WTC11 (cell line): Measurements from ENCODE around the gene AIP.

Experiments
- AFF4 ChIP-seq: sonication (generic); formaldehyde crosslinking; IDR thresholded peaks from 2 replicates; pipeline ENCODE4 v1.8.1; 2023; ENCODE audit warnings: mild to moderate bottlenecking, missing genetic modification reagents, borderline replicate concordance
- CTCF ChIP-seq: fragments of 200-600 bp; IDR thresholded peaks from 2 replicates; pipeline ENCODE4 v1.8.0; 2022; ENCODE audit warnings: antibody characterized with exemption
- E2F5 ChIP-seq: sonication (generic); formaldehyde crosslinking; IDR thresholded peaks from 2 replicates; pipeline ENCODE4 v1.8.1; 2022; ENCODE audit warnings: mild to moderate bottlenecking, moderate library complexity, missing genetic modification reagents
- ETV6 ChIP-seq: sonication (generic); formaldehyde crosslinking; IDR thresholded peaks from 2 replicates; pipeline ENCODE4 v1.8.1; 2022; ENCODE audit warnings: mild to moderate bottlenecking, missing genetic modification reagents
- MXD4 ChIP-seq: fragments of 250-450 bp; sonication (Bioruptor Pico); IDR thresholded peaks from 2 replicates; pipeline ENCODE4 v1.8.0; 2021; ENCODE audit warnings: mild to moderate bottlenecking, moderate library complexity, borderline replicate concordance
- NFE2L1 ChIP-seq: sonication (generic); formaldehyde crosslinking; IDR thresholded peaks from 2 replicates; pipeline ENCODE4 v1.8.1; 2023; ENCODE audit warnings: missing genetic modification reagents
- NR1H2 ChIP-seq: sonication (generic); formaldehyde crosslinking; IDR thresholded peaks from 2 replicates; pipeline ENCODE4 v1.9.0; 2021; ENCODE audit warnings: mild to moderate bottlenecking, moderate library complexity, missing genetic modification reagents
- TCF7 ChIP-seq: sonication (generic); formaldehyde crosslinking; IDR thresholded peaks from 2 replicates; pipeline ENCODE4 v1.8.0; 2022; ENCODE audit warnings: mild to moderate bottlenecking, low read depth, missing genetic modification reagents, moderate library complexity
- TF ChIP-seq, protein P1 (sequence below): sonication (generic); formaldehyde crosslinking; IDR thresholded peaks from 2 replicates; pipeline ENCODE4 v1.8.1; 2023; ENCODE audit warnings: mild to moderate bottlenecking, missing genetic modification reagents
- TF ChIP-seq, protein P2 (sequence below): sonication (generic); formaldehyde crosslinking; IDR thresholded peaks from 2 replicates; pipeline ENCODE4 v1.8.0; 2022; ENCODE audit warnings: mild to moderate bottlenecking, missing genetic modification reagents
- TF ChIP-seq, protein P3 (sequence below): sonication (generic); formaldehyde crosslinking; IDR thresholded peaks from 2 replicates; pipeline ENCODE4 v1.8.0; 2022; ENCODE audit warnings: mild to moderate bottlenecking, missing genetic modification reagents

DNA sequence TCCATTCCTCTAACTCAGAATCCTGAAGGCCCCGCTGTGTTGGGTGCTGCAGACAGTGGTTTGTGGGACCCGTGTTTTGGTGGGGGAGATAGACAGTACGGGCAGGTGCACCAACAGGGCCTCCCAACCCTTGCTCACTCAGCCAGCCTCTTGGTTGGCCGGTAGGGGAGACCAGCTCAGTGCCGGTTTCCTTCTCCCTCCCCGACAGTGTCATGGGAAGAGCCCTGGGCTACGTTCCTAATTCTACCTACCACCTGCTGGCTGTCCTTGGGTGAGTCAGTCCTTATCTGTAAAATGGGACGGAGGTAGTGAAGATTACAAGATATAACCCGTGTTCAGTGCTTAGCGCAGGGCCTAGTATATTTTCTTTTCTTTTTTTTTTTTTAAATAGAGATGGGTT lies 19.6 kb upstream of the AIP start:
- TF ChIP-seq CTCF = no peak
- no peak for TF ChIP-seq AFF4
- TF ChIP-seq NFE2L1 (CRISPR knock-in tag) = no peak
- no peak for TF ChIP-seq MXD4 (CRISPR knock-in tag)
- no peak for TF ChIP-seq NR1H2 (CRISPR knock-in tag)
- TF ChIP-seq, protein P1, sequence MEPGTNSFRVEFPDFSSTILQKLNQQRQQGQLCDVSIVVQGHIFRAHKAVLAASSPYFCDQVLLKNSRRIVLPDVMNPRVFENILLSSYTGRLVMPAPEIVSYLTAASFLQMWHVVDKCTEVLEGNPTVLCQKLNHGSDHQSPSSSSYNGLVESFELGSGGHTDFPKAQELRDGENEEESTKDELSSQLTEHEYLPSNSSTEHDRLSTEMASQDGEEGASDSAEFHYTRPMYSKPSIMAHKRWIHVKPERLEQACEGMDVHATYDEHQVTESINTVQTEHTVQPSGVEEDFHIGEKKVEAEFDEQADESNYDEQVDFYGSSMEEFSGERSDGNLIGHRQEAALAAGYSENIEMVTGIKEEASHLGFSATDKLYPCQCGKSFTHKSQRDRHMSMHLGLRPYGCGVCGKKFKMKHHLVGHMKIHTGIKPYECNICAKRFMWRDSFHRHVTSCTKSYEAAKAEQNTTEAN (CRISPR knock-in tag) = no peak
- TF ChIP-seq, protein P2, sequence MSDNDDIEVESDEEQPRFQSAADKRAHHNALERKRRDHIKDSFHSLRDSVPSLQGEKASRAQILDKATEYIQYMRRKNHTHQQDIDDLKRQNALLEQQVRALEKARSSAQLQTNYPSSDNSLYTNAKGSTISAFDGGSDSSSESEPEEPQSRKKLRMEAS = no peak
- no peak for TF ChIP-seq ETV6 (CRISPR knock-in tag)
- no peak for TF ChIP-seq E2F5 (CRISPR knock-in tag)
- TF ChIP-seq TCF7 (CRISPR knock-in tag) = no peak
- TF ChIP-seq, protein P3, sequence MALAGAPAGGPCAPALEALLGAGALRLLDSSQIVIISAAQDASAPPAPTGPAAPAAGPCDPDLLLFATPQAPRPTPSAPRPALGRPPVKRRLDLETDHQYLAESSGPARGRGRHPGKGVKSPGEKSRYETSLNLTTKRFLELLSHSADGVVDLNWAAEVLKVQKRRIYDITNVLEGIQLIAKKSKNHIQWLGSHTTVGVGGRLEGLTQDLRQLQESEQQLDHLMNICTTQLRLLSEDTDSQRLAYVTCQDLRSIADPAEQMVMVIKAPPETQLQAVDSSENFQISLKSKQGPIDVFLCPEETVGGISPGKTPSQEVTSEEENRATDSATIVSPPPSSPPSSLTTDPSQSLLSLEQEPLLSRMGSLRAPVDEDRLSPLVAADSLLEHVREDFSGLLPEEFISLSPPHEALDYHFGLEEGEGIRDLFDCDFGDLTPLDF = no peak
